GM19395 (cell line): Measurements from ENCODE around the gene P4HTM.

Source experiments
- ATAC-seq: cut with Tn5 transposase; IDR thresholded peaks from one replicate; pipeline ENCODE4 v1.9.1; 2021; ENCODE audit warnings: mild to moderate bottlenecking, moderate library complexity; ENCODE audit not compliant: unreplicated experiment

P4HTM gene, protein sequence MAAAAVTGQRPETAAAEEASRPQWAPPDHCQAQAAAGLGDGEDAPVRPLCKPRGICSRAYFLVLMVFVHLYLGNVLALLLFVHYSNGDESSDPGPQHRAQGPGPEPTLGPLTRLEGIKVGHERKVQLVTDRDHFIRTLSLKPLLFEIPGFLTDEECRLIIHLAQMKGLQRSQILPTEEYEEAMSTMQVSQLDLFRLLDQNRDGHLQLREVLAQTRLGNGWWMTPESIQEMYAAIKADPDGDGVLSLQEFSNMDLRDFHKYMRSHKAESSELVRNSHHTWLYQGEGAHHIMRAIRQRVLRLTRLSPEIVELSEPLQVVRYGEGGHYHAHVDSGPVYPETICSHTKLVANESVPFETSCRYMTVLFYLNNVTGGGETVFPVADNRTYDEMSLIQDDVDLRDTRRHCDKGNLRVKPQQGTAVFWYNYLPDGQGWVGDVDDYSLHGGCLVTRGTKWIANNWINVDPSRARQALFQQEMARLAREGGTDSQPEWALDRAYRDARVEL

DNA sequence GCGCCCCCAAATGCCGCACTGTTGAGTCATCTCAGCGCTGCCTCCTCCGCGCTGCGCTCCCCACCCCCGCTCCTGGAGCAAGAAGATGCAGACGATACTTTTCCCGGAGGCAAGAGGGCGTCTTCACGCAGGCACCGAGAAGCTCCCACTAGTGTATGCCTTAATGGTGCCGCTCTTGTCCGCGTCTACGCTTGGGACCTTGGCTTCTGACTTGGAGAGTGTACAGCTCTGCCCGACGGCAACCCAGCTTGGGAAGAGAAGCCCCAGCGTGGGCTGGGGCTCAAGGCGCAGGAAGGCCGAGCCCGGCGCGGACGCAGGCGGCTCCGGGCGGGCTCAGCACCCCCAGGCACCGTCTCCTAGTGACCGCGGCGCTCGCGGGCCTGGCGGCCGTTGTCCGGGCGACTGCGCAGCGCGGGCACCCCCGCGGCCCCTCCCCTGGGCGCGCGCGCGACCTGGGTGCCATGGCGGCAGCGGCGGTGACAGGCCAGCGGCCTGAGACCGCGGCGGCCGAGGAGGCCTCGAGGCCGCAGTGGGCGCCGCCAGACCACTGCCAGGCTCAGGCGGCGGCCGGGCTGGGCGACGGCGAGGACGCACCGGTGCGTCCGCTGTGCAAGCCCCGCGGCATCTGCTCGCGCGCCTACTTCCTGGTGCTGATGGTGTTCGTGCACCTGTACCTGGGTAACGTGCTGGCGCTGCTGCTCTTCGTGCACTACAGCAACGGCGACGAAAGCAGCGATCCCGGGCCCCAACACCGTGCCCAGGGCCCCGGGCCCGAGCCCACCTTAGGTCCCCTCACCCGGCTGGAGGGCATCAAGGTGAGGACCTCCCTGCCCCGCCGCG is at the start of gene P4HTM:
P4HTM (plus strand) TSS at position 446 of the 840 bp plus-strand sequence; CDS start at position 462, 16 bp downstream.
- ATAC-seq, result peak; percentile 50

GRCh38 chr3:48945432-48945831 is 44.6 kb upstream of the P4HTM start:
- no peak for ATAC-seq

DNA sequence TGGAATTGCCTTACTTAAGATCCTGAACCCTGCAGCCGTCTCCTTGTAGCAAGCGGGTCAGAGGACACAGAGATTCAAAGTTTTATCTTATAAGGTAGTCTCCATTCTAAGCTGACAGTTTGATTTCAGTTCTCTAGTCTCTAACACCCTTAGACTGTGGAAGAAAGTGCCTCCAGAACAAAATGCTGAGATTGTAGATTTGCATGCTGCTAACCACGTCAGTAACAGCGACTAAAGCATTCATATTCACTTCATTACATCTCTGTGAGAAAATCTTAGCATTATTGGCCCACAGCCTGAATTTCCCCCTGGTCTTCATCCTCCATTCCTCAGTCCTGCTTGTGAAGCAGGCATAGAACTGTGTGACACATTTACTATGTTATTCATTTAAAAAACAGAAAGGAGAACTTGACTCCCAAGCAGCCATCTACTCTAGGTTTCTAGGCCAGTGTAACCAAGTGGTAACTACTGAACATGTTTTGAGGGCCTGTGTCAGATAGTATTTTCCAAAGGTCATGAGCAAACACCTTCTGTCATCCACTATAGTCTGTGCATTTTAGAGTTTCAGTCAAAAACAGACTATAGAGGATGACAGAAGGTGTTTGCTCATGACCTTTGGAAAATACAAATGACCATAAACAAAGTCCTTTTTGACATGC is 44.0 kb upstream of the P4HTM start:
- ATAC-seq, result no peak

- no peak for ATAC-seq
Measured at GRCh38 chr3:48949376-48949717, 40.7 kb upstream of the P4HTM start.

GRCh38 chr3:48950051-48950450 is 40.0 kb upstream of the P4HTM start:
- no peak for ATAC-seq

- no peak for ATAC-seq
Measured at GRCh38 chr3:48951764-48952163, 38.3 kb upstream of the P4HTM start.

DNA sequence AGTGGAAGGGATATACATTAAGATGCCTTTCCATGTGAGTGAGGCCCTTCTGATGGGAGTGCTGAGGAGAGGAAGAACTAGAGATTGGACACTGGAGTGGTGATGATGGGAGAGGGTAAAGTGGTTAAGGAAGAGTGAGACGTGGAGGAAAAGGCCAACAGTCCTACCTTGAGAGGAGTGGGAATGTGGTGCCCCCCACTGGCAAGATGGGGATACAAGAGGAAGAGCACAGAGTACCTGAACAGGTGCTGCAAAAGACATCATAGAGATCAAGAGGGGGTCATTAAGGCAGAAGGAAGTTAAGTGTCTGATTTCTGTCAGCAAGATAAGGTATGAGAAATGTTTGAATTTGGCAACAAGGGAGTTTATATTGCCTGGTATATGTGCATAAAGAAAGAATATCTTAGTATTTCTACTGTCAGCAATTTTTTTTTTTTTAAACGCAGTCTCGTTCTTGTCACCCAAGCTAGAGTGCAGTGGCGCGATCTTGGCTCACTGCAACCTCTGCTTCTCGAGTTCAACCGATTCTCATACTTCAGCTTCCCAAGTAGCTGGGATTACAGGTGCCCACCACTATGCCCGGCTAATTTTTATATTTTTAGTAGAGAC is 37.4 kb upstream of the P4HTM start:
- no peak for ATAC-seq

GRCh38 chr3:48957006-48957705 is 32.9 kb upstream of the P4HTM start:
- no peak for ATAC-seq

DNA sequence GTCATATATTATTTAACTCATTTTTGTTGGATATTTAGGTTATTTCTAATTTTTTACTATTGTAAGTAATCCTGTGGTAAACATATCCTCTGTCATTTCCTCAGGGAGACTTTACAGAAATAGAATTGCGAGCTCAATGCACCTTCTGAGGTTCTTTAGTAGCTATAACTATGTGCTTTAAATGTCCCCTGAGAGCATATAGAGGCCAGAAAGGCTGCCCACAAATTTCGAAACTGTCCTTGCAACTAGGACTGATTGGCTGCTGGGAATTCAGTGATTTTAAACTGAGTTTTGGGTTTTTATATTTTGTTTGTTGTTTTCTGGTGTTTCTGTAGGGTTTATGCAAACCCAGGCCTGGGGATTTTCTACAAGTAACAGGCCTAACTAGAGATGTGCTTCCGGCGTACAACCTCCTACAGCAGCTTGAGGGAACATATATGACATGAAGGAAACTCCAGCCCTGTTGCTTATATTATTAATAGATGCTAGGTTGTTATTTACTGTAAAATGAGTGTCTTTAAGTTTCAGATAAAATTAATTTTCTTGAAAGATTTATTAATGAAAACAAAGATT is 29.1 kb upstream of the P4HTM start:
- no peak for ATAC-seq

- no peak for ATAC-seq
Measured at GRCh38 chr3:48962340-48962739, 27.7 kb upstream of the P4HTM start.

DNA sequence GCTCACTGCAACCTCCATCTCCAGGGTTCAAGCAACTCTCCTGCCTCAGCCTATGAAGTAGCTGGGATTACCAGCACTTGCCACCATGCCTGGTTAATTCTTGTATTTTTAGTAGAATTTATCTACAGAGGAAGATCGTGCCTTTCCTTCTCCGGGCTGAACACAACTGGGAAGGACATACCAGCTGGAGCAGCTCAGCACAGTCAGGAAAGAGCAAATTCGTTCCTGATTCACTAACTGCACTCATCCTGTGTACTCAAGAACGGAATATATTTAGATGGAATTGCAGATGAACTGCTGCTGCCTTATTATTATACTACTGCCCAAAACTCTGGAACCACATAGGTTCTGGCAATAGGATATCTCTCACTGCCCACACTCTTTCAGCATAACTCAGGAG is 27.1 kb upstream of the P4HTM start:
- ATAC-seq, result no peak

DNA sequence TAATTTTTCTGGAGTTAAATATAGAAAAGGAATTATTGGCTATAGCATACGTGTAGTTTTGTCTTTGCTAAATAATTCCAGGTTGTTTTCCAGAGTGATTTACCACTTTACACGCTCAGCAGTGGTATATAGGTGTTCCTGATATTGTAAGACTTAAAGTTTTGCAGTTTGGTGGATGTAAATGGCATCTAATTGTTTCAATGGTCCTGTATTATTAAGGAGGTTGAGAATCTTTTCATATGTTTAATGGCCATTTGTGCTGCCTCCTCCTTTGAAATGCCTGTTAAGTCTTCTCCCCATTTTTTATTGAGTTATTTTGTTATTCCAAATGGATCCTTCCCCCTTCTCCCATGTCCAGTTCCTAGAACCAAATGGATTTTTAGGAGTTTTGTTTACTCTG is 26.4 kb upstream of the P4HTM start:
- ATAC-seq, result no peak

DNA sequence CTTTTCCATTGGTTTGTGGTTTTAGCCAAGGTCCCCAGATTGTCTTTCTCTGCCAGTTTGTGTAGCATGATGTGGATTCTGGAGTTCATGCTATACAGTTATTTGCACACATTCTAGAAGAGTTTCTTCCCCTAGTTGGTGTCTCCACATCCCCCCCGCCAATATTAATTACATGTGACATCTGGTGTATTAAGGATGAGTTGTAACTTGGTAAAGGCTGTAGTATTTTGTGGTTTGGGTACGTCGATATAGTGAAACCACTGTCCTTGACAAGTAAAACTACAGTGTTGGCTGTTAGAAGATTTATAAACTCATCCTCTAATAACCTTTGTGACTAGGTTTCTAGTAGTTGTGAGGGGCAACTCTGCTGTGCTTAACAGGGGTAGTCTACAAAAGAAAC is 23.7 kb upstream of the P4HTM start:
- ATAC-seq, result no peak

- no peak for ATAC-seq
Measured at GRCh38 chr3:48966876-48967361, 23.1 kb upstream of the P4HTM start.

- ATAC-seq, result no peak
Measured at GRCh38 chr3:48970586-48970985, 19.5 kb upstream of the P4HTM start.

- no peak for ATAC-seq
Measured at GRCh38 chr3:48974076-48974864, 15.8 kb upstream of the P4HTM start.

GRCh38 chr3:48979451-48979850 is 10.6 kb upstream of the P4HTM start:
- no peak for ATAC-seq

DNA sequence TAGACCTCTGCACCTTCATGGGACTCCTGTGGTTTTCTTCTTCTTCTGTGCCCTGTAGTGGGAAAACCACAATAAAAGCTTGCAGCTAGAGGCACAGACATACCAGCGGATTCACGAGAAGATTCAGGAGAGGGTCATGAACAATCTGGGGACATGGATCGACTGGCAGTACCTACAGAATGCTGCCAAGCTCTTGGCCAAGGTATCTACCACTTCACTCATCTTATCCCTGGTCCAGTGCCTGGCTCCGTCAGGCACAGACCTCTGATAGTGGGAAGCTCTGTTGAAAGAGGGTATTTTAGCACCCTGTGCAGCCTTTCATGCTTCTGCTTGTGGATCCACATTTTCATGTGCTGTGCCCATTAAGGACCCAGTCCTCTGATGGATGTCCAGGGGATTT is 9.7 kb upstream of the P4HTM start:
- ATAC-seq, result no peak

DNA sequence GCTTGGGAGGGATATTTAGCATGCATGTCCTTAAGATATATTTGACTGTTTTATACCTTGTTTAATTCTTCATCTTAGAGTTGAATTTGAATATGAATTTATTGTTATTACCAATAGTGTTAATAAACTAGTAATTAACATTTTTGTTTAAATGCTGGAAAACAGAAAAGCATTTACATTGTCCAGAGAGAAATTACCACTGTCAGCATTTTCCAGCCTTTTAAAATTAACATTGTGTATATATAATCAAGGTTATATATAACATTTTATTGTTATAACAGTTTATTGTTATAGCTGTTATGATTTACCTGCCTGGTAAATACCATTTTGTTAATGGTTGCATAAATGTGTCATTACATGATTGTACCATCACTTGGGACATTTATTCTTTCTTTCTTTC is 8.0 kb upstream of the P4HTM start:
- no peak for ATAC-seq
